Activated CD4-positive, alpha-beta T cell treated with anti-CD3 and anti-CD28 coated beads, Interleukin-2, amount 10 ng/mL, durations not matched to agents 7 days and 5 days (primary cell): ENCODE measurements around the gene RAPGEF1. TPM values are rescaled to one million over a fixed set of nuclear protein-coding genes. Genes with fewer than 3 reads are reported as not detected.

Source experiments
- CTCF ChIA-PET: fragments of 350-600 bp; sonication (Branson Sonifier 250); formaldehyde crosslinking; loops from one replicate; lab custom pipeline; 2021; ENCODE audit warnings: antibody characterized with exemption; lab: Charles Lee
- POLR2A ChIA-PET: fragments of 350-600 bp; sonication (Branson Sonifier 250); formaldehyde crosslinking; loops from one replicate; lab custom pipeline; 2021; ENCODE audit warnings: antibody characterized with exemption; lab: Charles Lee
- DNase-seq: peaks from one replicate; pipeline ENCODE4 v3.0.0-alpha.2; 2020
- H3K27ac Mint-ChIP-seq: one replicate; pipeline ENCODE4 v1.8.0; 2021; ENCODE audit warnings: mild to moderate bottlenecking, moderate library complexity, mixed read lengths
- H3K27me3 Mint-ChIP-seq: one replicate; pipeline ENCODE4 v1.8.0; 2021; ENCODE audit warnings: mixed read lengths
- H3K36me3 Mint-ChIP-seq: one replicate; pipeline ENCODE4 v1.8.0; 2021; ENCODE audit warnings: low read depth, mixed read lengths
- H3K4me1 Mint-ChIP-seq: one replicate; pipeline ENCODE4 v1.8.0; 2021; ENCODE audit warnings: mixed read lengths
- H3K4me3 Mint-ChIP-seq: one replicate; pipeline ENCODE4 v1.8.0; 2021; ENCODE audit warnings: mild to moderate bottlenecking, moderate library complexity, mixed read lengths
- H3K9me3 Mint-ChIP-seq: one replicate; pipeline ENCODE4 v1.8.0; 2021; ENCODE audit warnings: mixed read lengths
- total RNA-seq, 2 experiments: library from RNA; stranded (reverse); gene quantifications; one replicate each; pipeline ENCODE4 v1.2.3, GENCODE V29; 2021

Gene RAPGEF1
- total RNA-seq, 2 experiments from 2014 or later: 128 to 129 TPM

DNA sequence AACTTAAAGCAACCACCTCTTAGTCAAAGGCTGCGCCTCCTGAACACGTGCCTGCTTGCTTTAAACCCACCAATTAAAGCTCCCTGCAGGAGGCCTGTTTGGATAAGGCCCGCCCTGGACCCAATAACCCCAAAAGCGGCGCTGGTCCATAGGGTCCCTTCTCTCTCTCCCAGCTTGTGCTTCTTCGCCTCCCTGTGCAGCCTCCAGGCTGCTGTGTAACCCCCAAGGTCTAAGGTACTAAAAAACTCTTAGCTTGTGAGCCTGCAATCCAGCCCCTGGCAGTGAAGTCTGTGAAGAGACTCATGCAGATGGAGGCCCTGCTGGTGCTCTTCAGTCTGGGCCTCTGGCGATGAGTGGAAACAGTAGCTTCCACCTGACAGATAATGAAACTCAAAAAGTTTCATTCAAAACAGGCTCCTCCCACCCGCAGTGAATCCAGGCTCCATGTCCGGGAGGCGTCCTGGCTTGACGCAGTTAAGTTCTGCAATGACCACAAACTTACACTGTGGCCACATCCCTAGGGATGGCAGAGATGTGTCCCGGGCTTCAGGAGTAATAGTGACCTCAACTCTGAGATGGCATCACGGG lies 97.3 kb downstream of the RAPGEF1 start:
- Mint-ChIP-seq H3K4me3 (no peak overlapping the region), H3K27ac (peak overlapping the region; percentile 92), H3K36me3 (peaks cover 33% of the 10 kb centered on the region), H3K9me3 (no peaks in the 10 kb centered on the region), H3K4me1 (peaks cover 38% of the 10 kb centered on the region), H3K27me3 (no peaks in the 10 kb centered on the region)
- POLR2A ChIA-PET: interaction anchor here (1.0 kb wide), 1 partner anchor 35 kb away, joined by 6 read pairs; no protein-coding TSS in a partner anchor
- DNase-seq: peak; percentile 41
- CTCF ChIA-PET: interaction anchor here (0.6 to 2.4 kb wide), 13 partner anchors 8 to 291 kb away, joined by 3 to 14 read pairs (median 4); no protein-coding TSS in a partner anchor

DNA sequence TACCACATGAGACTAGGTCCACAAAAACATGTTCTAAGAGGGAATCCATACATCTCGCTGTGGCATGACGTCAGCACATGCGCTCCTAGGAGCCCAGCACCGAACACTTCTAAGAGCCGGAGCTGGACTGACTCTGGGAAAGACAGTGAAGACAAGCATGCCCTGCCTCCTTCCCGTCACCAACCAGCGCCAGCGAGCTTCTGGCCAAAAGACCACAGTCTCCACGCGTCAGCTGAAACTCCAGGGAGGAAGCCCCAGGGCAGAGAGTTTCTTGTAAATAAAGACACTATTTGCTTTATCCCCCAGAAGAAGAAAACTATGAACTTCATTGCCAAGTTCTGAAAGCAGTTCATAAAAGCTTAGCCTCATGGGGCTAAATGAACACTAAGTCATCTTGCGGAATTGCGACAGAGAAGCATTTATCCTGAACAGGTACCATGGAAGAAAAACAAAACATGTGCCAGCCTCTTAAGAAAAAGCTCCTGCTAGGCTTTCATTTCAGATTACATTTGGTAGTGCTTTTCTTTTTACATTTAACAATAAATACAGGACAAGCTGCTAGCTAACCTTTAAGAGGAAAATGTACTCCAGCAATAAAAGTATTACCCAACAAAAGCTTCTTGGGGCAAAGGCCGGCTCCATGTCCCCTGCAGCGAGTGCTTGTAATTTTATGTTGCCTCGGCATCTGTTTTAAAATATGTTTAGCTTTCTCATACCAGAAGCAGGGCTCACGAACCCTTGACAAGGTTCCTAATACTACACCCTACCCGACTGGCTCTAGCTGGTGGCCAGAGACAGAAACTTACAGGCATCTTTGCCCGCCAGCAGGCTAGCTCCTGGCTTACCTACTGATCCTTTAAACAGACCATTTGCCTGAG lies 98.0 kb downstream of the RAPGEF1 start:
- Mint-ChIP-seq H3K36me3 (peaks cover 30% of the 10 kb centered on the region), H3K4me3 (no peak overlapping the region), H3K27ac (peak overlapping the region; percentile 92), H3K4me1 (peaks cover 40% of the 10 kb centered on the region), H3K27me3 (no peaks in the 10 kb centered on the region), H3K9me3 (no peaks in the 10 kb centered on the region)
- no peak for DNase-seq
- ChIA-PET CTCF (interaction anchor here (0.6 to 2.4 kb wide), 11 partner anchors 8 to 290 kb away, joined by 3 to 14 read pairs (median 4); no protein-coding TSS in a partner anchor), POLR2A (interaction anchor here (1.0 kb wide), 1 partner anchor 36 kb away, joined by 6 read pairs; no protein-coding TSS in a partner anchor)

DNA sequence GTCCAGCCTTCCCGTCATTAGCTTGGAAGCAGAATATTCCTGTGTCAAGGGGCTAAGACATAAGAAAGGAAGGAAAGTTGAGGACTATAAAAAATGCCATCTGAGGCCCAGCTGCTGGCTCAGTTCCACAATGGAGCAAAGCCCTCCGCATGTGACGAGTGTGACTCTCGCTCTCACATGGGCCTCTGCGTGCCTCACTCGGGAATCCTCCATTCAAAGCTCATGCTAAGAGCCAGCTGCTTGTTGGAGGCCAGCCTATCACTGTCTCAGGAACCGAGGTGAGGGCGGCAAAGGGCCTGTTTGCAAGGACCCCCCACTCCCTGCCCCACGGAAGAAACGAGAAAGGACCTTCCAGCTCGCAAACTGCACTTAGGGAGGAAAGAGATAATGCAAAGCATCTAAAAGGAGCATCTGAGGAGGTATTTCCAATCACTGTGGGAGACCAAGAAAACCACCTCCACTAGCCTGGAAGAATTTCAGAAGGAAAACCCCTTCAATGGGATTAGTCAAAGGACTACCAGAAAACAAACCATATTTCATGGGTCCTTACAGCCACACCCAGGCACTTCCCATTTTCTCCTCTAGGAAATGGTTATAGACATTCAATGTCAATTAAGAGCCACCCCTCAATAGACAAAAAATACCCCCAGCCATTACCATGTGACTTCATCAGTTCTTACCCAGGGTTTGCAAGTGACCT lies 99.3 kb downstream of the RAPGEF1 start:
- Mint-ChIP-seq H3K4me1 (peaks cover 47% of the 10 kb centered on the region), H3K36me3 (peaks cover 35% of the 10 kb centered on the region), H3K27me3 (no peaks in the 10 kb centered on the region), H3K27ac (peak overlapping the region; percentile 0), H3K9me3 (no peaks in the 10 kb centered on the region), H3K4me3 (no peak overlapping the region)
- ChIA-PET CTCF (interaction anchor here (1.3 kb wide), 1 partner anchor 100 kb away, joined by 4 read pairs; no protein-coding TSS in a partner anchor), POLR2A (no interaction called here)
- DNase-seq: no peak

DNA sequence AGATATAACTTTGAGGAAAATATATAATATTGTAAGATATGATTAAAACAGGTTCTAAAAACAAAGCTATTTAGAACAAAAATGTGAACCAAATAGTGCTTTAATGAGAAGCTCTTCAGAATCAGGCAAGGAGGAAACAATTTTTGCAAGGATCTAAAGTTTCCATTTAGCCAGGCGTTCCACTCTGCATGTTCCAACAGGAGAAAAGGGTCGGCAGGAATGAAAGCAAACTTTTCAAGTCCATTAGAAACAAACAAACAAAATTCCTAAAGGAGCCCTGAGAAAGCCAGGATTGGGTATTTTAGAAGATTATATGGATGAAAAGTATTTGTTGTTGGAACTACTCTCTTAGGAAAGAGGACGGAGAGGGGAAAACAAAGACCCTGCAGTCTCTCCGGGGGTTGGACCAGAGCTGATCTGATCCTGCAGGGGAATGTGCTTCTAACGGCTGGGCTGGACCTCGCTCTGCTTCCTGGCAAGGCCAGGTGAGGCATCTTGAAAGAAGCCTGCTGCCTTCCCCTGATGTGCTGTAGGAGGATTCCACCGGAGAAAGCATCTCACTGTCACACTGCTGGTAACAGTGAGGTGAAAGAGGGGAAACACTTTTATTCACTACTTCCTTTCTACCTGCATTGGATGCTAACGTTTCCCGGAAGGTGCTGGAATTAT lies 100.0 kb downstream of the RAPGEF1 start:
- H3K4me3 Mint-ChIP-seq: no peak overlapping the region
- H3K36me3 Mint-ChIP-seq: peaks cover 38% of the 10 kb centered on the region
- POLR2A ChIA-PET: no interaction called here
- H3K9me3 Mint-ChIP-seq: no peaks in the 10 kb centered on the region
- CTCF ChIA-PET: interaction anchor here (1.3 to 1.6 kb wide), 4 partner anchors 10 to 101 kb away, joined by 3 to 5 read pairs (median 4); no protein-coding TSS in a partner anchor
- no peaks in the 10 kb centered on the region for H3K27me3 Mint-ChIP-seq
- no peak for DNase-seq
- H3K4me1 Mint-ChIP-seq: peaks cover 49% of the 10 kb centered on the region
- no peak overlapping the region for H3K27ac Mint-ChIP-seq

DNA sequence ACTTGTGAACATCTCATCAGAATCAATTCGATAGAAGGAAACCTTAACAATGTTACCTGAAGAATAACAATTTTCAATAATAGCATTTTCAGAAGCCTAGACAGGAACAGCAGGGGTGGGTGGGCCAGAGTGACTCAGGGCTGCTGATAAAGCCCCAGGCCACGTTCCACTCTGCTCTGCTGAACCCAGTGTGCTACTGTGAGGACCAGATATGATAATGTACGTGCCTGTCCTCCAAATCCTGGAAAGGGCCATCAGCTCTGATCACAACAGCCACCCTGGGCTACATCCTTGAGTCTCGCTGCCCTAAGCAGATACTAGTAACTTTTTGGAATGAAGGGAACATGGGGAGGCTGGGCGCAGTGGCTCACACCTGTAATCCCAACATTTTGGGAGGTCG lies 103.3 kb downstream of the RAPGEF1 start:
- ChIA-PET CTCF (interaction anchor here (0.9 kb wide), 1 partner anchor 8 kb away, joined by 4 read pairs; no protein-coding TSS in a partner anchor), POLR2A (no interaction called here)
- H3K36me3 Mint-ChIP-seq: peaks cover 43% of the 10 kb centered on the region
- H3K4me1 Mint-ChIP-seq: peaks cover 40% of the 10 kb centered on the region
- no peak for DNase-seq
- peak overlapping the region; percentile 70 for H3K27ac Mint-ChIP-seq
- no peaks in the 10 kb centered on the region for H3K9me3 Mint-ChIP-seq
- no peak overlapping the region for H3K4me3 Mint-ChIP-seq
- no peaks in the 10 kb centered on the region for H3K27me3 Mint-ChIP-seq

DNA sequence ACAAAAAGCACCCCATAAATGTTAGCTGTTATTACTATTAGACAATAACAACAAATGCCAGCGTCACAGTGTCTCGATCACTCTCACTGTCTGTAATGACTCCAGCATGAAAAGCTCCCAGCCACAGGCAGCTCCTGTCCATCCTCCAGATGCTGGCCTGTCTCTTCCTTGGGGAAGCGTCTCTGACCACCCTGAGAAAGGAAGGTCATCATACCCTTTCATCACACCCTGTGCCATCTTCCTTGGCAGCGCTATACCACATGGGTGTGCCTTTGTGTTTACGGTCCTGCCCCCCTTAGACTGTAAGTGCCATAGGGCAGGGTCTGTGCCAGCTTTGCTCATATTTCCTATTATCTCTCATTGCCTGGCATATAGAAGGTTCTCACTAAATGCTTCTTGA lies 104.0 kb downstream of the RAPGEF1 start:
- H3K4me1 Mint-ChIP-seq: peaks cover 43% of the 10 kb centered on the region
- no peak for DNase-seq
- H3K27ac Mint-ChIP-seq: peak overlapping the region; percentile 82
- ChIA-PET CTCF (interaction anchor here (0.6 to 1.7 kb wide), 8 partner anchors 12 to 209 kb away, joined by 3 to 5 read pairs (median 4); no protein-coding TSS in a partner anchor), POLR2A (no interaction called here)
- H3K4me3 Mint-ChIP-seq: no peak overlapping the region
- no peaks in the 10 kb centered on the region for H3K9me3 Mint-ChIP-seq
- H3K27me3 Mint-ChIP-seq: no peaks in the 10 kb centered on the region
- peaks cover 46% of the 10 kb centered on the region for H3K36me3 Mint-ChIP-seq

DNA sequence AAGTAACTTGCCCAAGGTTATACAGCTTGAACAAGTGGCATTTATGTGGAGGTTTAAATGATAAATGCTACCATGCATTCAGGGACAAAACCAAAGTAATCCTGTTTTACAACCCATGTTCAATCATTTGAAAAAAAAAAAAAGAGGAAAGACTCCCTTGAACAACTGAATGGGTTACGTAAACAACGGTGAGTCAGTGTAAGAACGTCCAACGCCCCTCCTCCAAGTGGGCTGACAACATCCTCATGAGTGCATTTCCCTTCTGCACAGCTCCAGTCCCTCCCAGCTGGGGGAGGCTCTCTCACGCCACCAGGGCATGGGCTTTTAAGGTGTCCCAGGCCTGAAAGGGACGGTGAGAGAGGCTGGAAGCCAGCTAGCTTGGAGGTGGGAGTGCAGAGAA lies 104.6 kb downstream of the RAPGEF1 start:
- no peak overlapping the region for H3K4me3 Mint-ChIP-seq
- ChIA-PET CTCF (interaction anchor here (0.6 to 2.0 kb wide), 11 partner anchors 8 to 209 kb away, joined by 3 to 6 read pairs (median 4); no protein-coding TSS in a partner anchor), POLR2A (interaction anchor here (0.6 kb wide), 1 partner anchor 12 kb away, joined by 4 read pairs; no protein-coding TSS in a partner anchor)
- peaks cover 49% of the 10 kb centered on the region for H3K4me1 Mint-ChIP-seq
- H3K27me3 Mint-ChIP-seq: no peaks in the 10 kb centered on the region
- DNase-seq: peak; percentile 80
- peaks cover 50% of the 10 kb centered on the region for H3K36me3 Mint-ChIP-seq
- H3K9me3 Mint-ChIP-seq: no peaks in the 10 kb centered on the region
- H3K27ac Mint-ChIP-seq: peak overlapping the region; percentile 82

DNA sequence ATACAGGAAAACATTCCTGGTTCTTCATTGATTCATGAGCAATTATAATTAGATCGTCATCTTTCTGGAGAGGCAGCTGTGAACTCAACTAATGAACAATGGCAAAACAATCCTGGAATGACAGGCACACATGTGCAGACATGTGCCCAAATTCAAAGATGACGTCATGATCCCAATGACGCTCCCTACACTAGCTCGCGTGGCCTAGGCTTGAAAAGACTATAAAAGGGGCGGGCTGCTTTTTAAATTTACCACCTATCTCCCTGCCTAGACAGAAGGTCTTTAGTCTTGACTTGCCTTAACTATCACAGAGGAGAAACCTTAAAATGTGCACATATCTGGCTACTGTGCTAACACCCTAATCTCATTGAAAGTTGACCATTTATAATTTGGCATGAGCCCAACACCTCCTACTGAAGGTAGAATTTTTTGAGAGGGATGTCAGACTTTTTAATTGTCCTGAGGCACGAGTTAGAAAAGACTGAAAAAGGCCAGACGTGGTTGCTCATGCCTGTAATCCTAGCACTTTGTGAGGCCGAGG lies 106.3 kb downstream of the RAPGEF1 start:
- H3K27me3 Mint-ChIP-seq: no peaks in the 10 kb centered on the region
- POLR2A ChIA-PET: interaction anchor here (0.7 kb wide), 1 partner anchor 10 kb away, joined by 3 read pairs; no protein-coding TSS in a partner anchor
- no peaks in the 10 kb centered on the region for H3K9me3 Mint-ChIP-seq
- H3K4me1 Mint-ChIP-seq: peaks cover 58% of the 10 kb centered on the region
- DNase-seq: no peak
- no peak overlapping the region for H3K4me3 Mint-ChIP-seq
- H3K27ac Mint-ChIP-seq: no peak overlapping the region
- CTCF ChIA-PET: interaction anchor here (1.0 to 2.0 kb wide), 3 partner anchors 10 to 12 kb away, joined by 3 to 6 read pairs (median 5); no protein-coding TSS in a partner anchor
- peaks cover 48% of the 10 kb centered on the region for H3K36me3 Mint-ChIP-seq

DNA sequence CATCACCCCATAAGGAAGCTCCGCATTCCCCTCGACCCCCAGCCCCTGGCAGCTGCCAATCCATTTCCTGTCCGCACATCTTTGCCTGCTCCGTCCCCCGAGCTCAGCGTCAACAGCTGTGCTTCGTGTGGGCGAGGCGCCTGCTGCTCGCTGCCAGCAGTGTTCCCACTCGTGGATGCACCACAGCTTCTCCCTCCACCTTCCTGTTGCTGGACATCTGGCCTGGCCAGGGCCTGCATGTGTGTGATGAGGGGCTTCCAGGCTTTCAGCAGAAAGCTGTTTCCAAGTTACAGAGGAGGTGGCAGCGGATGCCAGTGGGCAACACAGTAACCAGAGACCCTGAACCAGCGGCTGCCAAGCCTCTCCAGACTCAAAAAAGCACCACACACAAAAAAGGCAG lies 108.6 kb downstream of the RAPGEF1 start:
- no peaks in the 10 kb centered on the region for H3K9me3 Mint-ChIP-seq
- H3K27ac Mint-ChIP-seq: no peak overlapping the region
- no peak for DNase-seq
- POLR2A ChIA-PET: no interaction called here
- no peak overlapping the region for H3K4me3 Mint-ChIP-seq
- H3K27me3 Mint-ChIP-seq: no peaks in the 10 kb centered on the region
- peaks cover 65% of the 10 kb centered on the region for H3K4me1 Mint-ChIP-seq
- CTCF ChIA-PET: interaction anchor here (0.9 kb wide), 1 partner anchor 12 kb away, joined by 3 read pairs; no protein-coding TSS in a partner anchor
- H3K36me3 Mint-ChIP-seq: peaks cover 49% of the 10 kb centered on the region

DNA sequence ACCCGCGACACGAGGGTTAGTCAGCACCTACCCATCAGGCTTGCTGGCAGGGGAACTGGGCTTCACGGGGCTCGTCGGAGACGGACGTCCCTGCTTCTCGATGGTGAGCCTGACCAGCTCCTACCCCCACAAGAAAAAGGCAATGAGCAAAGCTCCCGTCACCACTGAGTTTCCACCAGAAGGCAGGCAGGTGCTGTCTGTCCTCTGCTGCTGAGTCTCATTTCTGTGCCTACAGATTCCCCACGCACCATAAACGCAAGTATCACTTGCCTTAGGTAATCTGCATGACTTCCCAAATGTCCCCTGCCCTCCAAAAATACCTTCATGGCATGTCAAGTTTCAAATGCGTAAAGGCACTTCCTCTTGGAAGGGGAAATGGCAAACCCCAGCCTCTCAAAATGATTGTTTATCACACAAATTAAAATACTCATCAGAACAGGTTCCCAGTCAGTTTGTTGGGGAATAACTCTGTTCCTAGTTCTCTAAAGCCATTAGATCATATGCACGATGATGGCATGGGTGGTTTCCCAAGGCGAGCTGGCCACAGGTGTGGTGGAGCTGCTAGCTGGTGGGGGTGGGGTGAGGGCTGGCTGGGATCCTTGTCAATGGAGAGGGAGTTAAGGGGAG lies 109.6 kb downstream of the RAPGEF1 start:
- no peaks in the 10 kb centered on the region for H3K27me3 Mint-ChIP-seq
- POLR2A ChIA-PET: no interaction called here
- H3K9me3 Mint-ChIP-seq: no peaks in the 10 kb centered on the region
- H3K36me3 Mint-ChIP-seq: peaks cover 52% of the 10 kb centered on the region
- H3K27ac Mint-ChIP-seq: peak overlapping the region; percentile 6
- no peak for DNase-seq
- CTCF ChIA-PET: interaction anchor here (1.0 to 3.0 kb wide), 2 partner anchors 12 to 110 kb away, joined by 3 to 14 read pairs; no protein-coding TSS in a partner anchor
- peaks cover 65% of the 10 kb centered on the region for H3K4me1 Mint-ChIP-seq
- no peak overlapping the region for H3K4me3 Mint-ChIP-seq

DNA sequence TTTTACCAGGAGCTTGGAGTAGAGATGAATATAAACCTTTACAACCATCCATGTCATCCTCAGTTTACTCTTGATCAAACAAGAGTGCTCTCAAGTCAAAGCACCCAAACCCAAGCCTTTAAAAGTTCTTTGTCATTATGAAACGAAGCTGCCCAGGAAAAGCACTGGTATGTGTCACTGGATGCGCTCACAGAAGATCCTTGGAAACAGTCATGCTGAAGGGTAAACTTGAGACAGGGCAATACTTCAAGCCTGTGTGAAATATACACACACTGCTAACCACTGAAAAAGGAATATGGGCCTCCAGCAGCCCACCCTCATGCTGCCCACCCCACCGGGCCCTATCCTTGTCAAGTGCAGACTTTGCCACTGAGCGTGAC lies 110.1 kb downstream of the RAPGEF1 start:
- Mint-ChIP-seq H3K9me3 (no peaks in the 10 kb centered on the region), H3K4me1 (peaks cover 65% of the 10 kb centered on the region), H3K4me3 (no peak overlapping the region), H3K27ac (peak overlapping the region; percentile 42), H3K36me3 (peaks cover 54% of the 10 kb centered on the region), H3K27me3 (no peaks in the 10 kb centered on the region)
- ChIA-PET CTCF (interaction anchor here (1.0 to 3.0 kb wide), 6 partner anchors 7 to 111 kb away, joined by 3 to 14 read pairs (median 4); no protein-coding TSS in a partner anchor), POLR2A (no interaction called here)
- DNase-seq: no peak
